ENCODE results near the gene TBC1D20.
A peak's percentile ranks its signal among the peaks of the same experiment; 100 is the strongest.

Gene TBC1D20

DNA sequence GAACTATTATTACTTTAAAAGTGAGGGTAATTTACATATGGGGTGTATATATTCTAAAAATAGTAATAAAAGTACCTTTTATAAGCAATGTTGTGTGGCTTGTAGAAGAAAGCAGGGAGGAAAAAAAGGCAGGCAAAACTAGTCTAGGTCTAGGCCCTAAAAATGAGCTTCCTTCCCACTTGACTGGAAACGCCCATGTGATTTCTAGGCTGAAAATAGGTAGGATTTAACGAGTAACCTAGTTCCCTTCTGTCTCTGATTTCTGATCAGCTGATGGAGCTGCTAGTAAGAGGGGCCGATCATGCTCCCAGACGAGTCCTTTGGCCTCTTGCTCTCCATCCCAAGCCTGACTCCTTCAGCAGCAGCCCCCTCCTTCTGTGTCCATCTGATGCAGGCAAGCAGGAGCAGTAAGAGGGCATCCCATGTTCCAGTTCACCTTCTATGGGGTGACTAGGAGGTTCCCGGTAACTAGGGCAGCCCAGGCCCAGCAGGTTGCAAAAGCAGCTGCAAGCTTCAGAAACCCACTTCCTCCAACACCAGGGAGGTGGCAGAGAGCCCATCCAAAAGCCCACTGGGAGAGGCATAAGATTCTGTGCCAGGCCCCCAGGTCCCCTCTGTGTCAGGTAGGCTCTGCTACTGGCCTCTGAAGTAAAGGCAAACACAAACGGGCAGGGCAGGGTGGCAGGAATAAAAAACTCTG is 24.4 kb downstream of the TBC1D20 start:
- no peak for DNase-seq

DNA sequence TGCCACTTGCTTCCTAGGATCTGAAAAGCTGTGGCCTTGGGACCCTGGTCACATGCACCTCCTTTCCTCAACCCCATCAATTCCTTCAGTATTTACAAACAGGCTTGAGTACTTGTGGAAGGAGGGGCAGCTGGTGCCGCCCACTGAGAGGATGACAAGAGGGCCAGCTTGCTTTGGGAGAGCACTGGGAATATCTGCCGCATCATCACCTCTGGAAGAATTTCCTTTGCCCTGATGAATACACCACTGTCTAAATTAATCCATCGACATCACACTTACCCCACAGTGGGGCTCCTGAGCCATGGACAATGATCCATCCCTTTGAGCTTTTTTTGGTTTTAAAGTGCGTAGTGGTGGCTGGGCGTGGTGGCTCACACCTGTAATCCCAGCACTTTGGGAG is 25.9 kb downstream of the TBC1D20 start:
- no peak for DNase-seq

DNA sequence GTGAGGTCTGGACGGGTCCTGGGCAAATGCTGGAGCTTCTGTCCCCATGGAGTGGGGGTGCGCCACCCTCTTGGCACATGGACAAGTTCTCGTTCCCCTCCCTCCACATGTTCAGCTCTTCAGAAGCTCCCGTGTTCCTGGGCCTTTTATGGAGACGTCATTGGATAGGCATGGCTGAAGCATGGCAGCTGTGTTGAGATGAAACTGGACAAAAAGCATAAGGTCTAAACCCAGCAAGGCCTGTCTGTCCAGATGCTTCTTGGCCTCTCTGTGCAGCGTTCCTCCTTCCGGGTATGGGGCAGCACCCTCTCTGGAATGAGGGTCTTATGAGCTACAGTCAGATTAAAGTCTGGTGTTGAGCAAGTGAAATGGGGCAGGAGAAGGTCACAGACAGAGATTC is 26.8 kb downstream of the TBC1D20 start:
- DNase-seq: no peak

DNA sequence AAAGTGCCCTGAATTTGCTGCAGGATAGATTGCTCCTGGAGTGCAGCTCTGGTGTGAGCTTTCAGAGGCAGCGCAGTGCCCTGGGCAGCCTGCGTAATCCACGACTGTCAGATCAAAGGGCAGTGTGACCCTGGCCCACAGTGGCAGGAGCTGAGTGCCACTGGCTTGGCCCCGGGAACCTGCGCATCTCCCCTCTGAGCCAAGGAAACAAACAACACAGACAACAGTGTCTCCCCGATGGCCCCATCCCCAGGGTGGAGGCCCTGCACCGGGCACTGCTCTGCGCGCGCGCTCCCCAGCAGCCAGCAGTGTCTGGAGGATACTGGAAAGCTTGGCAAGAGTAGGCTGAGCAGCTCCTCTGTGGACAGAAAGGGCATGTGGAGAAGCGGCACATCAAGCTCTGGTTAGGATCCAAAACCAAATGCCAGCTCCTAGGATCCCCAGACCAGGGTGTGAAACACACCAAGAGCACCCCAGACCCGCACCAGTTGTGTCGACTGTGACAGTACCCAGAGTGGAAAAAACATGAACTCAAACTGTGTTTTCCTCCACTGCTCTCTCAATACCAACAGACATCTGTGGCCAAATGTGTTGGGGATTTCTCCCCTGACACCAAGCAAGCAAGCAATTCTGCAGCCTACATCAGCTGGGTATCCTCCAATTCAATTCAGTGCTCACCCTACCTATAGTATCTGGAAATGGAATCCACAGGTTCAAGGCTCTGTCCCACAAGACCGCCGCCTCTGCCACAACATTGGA is 27.5 kb downstream of the TBC1D20 start:
- no peak for DNase-seq

DNA sequence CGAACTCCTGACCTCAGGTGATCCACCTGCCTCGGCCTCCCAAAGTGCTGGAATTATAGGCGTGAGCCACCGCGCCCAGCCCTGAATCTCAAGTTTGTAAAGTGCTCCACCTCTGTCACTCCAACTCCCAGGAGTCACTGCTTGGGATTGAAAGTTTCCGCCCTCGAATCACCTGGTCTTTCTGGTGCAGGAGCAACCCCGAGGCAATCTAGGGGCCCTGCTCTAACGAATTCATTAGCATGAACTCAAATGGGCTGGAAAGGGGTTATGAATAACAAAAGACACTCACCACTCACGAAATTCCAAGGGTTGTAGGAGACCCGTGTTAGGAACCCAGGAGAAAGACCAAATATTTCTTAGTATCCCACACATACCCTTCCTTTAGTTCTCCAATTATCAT is 28.1 kb downstream of the TBC1D20 start:
- no peak for DNase-seq

DNA sequence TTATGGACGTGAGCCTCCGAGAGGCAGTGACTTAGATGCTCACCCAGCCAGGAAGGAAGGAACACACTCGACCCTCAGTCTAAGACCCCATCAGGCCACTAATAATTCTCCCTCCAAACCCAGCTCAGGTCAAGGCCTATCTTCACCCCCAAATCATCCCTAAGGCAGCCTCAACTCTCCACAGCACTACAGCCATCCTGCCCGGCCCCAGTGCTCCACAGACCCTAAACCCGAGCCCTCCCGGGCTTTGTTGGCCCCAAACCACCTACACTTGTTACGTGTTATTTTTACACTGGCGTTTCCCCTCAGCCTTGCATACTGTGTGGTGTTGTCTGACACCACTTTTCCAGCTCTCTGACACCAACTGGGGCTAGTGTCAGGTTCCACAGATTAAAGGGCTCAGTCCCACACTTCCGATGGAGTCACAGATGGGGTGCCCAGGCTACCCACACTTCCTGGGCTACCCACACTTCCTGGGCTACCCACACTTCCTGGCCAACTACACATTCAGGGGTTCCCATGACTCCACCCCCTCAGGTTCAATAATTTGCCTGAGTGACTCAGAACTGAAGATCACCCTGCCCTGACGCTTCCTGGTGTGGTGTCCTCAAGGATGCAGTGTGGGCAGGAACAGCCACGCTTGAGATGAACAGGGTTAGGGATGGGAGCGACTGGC is 28.9 kb downstream of the TBC1D20 start:
- no peak for DNase-seq

DNA sequence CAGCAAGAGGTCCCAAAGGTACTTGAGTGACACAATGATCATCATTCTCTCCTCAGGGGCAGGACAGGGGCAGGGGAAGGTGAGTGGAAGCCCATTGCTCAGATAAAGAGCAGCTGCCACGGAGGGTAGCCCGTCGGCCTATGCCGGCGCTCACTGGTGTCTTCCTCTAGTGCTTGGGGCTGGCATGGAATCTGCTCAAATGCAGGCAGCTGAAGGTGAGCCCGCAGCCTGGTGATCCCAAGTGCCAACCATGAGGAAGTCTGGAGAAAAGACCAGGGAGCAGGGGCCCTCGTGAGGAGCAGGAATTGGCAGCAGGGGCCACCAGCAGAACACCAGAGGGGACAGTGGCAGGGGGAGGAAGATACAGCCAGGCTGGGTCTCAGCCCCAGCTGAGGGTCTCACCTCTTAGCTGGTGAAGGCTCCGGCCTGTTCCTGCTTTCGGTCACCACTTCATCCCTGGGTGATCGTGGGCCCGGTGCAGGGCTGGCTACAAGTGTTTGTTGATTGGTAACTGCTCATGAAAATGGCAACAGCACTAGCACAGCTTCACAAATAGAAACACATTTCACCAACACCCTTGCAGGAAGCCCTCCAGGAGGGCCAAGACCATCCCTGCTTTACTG is 29.5 kb downstream of the TBC1D20 start:
- no peak for DNase-seq

DNA sequence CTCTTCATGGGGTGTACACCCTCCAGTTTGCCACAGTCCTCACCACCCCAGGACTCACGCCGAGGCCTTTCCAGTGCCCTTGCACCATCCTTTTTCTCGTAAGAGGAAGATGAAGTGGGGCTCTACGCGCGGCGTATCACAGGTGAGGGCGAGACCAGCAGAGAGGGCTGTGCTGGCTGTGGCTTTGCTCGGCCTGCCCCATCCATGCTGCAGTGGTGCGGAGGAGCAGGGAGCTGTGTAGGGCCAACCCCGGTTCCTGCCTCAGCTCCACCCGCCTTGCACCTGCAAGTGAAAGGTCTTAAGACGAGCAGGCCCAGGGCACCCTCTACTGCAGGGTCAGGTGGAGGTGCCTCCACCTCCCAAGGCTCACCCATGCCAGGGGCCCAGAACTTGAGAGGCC is 30.1 kb downstream of the TBC1D20 start:
- no peak for DNase-seq

DNA sequence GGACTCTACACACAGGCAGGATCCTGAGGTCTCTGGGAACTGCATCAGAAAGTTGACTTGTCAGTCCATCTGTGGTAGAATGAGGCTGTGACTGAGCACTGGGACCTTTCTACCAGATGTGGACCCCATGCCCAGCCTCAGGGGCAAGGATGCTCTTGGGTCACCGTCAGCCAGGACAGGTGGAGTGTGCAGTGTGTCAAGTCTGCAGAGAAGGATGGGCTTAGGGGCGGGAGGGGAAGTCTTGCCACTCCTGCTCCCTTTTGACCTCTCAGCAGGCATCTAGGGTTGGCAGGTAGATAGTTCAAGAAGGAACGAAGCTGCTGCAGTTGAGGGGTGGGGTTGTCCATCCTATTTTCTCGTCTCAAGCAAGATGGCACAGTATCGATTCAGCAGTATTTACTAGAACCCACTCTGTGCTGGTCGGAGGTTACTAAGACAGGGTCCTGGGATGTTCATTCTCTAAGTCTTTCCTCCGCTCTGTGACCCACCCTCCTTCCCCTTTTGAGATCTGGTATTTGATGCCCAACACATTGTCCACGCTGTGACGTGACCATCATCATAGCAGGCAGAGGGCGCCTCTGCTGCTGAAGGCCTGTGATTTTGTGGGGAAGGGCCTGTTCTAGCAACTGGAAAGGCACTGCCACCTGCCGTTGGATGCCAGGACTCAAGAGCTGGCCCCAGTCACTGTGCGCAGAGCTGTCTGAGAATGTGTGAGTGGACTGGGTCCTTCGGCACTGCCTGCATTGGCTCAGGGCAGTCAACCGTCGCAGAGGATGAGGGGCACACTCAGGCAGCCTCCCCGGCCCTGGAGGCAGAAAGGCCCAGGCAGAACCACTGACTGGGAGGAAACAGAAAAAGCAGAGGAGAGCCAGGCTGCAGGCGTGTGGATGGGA is 31.1 kb downstream of the TBC1D20 start:
- peak; percentile 49 to 81 (median 55) for DNase-seq

DNA sequence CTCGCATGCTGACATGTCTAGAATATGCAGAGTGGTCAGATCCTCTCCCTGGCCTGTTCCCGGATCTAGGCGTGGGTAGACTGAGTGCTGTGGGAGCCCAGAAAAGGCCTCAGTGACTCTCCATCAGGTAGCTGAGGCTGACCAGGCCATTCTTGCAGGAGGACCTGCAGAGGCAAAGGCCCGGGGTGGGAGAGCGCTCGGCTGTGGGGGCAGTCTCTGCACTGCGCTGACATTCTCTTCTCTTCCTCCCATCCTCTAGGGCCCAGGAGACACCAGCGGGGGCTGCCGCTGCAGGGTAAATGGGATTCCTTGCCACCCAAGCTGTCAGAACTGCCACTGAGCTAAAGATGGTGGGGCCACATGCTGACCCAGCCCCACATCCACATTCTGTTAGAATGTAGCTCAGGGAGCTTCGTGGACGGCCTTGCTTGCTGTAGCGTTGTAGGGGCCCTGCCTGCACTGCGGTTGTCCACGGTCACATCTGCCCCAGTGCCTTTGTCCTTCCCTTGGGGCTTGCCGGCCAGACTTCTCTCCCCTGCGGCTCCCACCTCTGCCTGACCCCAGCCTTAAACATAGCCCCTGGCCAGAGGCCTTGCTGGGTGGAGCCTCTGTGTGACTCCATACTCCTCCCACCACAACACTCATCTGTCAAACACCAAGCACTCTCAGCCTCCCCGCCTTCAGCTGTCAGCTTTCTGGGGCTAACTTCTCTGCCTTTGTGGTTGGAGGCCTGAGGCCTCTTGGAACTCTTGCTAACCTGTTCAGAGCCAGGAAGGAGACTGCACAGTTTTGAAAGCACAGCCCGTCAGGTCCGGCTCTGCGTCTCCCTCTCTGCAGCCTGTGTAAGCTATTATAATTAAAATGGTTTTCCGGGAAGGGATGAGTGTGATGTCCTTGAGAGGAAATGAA is 32.0 kb downstream of the TBC1D20 start:
- no peak for DNase-seq

DNA sequence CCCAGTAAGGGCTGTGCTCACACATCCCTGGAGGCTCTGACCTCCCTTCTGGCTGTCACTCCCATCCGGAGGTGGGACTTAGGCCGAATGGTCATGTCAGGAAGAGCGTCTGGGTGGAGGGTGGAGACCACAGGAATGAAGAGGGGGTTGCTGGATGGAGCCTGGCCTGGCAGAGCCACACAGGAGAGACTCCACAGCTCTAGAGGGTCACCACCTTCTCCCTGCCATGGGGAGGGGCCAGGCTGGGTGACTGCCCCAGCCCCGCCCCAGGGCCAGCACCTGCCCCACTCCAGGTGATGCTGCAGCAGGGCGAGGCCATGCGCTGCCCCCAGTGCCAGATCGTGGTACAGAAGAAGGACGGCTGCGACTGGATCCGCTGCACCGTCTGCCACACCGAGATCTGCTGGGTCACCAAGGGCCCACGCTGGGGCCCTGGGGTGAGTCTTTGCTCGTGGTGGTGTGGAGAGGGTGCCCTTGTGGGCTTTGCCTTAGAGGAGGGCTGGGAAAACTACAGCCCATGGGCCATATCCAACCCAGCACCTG is 33.6 kb downstream of the TBC1D20 start:
- no peak for DNase-seq

DNA sequence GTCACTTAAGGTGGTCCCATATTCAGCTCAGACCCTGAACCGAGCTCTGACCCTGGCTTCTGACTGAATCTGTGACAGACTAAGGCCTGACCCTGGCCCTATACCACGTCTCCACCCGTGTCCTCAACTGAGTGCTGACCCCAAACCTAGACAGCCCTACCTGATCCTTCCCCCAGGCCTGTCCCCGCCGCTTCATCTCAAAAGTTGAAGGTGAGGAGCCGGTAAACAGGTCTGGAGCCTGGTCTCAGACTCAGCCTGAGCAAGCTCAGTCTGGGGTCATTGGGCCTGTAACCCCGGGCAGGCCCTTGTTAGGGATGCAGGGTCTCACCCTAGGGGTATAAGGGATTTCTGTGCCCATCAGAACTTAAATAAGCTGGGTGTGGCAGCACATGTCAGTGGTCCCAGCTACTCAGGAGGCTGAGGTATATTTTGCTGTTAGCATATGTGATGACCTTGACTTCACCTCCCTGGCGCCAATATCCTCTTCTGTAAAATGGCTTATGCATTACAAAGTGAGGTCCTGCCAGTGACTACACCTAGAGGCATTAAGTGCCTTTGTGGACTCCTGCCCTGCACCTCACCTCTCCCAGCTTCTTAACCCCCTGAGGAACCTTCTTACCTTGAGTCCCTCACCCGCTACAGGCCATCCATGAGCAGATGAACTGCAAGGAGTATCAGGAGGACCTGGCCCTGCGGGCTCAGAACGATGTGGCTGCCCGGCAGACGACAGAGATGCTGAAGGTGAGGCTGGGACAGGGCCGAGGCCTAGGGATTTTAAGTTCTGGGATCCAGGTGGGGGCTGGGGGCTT is 34.3 kb downstream of the TBC1D20 start:
- DNase-seq: no peak

DNA sequence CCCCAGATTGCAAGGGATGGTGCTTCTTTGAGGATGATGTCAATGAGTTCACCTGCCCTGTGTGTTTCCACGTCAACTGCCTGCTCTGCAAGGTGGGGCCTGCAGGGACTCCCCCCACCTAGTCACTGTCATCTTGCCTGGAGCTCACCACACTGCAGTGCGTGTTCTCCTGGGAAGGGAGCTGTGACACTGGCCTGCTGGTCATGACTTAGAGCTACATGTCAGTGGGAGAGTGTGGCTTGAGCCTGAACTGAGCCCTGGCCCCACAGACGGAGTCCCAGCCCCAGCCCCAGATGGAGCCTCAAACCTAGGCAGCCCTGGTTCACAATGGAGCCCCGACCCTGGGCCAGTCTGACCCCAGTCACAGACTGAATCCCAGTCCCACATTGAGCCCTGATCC is 34.9 kb downstream of the TBC1D20 start:
- DNase-seq: no peak

DNA sequence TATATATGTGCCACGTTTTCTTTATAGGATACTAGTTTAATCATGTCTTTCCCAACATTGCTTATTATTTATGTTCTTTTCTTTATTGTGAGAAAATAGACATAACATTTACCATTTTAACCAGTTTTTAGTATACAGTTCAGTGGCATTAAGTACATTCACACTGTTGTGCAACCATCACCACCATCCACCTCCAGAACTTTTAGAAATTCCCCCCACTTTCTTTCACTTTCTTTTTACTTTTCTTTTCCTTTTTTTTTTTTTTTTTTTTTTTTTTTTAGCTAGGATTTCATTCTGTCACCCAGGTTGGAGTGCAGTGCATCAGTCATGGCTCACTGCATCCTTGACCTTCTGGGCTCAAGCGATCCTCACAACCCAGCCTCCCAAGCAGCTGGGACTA is 35.8 kb downstream of the TBC1D20 start:
- no peak for DNase-seq

DNA sequence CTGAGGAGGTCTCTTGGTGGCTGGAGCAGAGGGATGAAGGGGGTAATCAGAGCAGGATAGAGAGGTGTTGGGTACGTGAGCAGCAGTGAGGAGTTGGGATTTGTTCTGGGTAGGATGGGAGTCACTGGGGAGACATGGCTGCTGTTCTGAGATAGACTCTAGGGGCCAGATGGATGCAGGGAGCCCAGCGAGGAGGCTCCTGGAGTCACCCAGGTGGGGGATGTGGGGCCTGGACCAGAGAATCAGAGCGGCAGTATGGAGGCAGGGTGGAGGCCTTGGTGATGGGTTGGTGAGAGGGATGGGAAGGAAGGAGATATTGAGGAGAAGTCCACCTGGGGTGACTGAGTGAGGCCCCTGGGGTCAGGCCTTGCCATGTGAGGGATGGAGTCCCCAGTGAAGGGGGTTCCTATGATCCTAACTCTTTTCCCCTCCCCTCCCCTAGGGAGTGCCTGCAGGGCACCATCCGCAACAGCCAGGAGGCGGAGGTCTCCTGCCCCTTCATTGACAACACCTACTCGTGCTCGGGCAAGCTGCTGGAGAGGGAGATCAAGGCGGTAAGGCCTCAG is 40.6 kb downstream of the TBC1D20 start:
- no peak for DNase-seq

DNA sequence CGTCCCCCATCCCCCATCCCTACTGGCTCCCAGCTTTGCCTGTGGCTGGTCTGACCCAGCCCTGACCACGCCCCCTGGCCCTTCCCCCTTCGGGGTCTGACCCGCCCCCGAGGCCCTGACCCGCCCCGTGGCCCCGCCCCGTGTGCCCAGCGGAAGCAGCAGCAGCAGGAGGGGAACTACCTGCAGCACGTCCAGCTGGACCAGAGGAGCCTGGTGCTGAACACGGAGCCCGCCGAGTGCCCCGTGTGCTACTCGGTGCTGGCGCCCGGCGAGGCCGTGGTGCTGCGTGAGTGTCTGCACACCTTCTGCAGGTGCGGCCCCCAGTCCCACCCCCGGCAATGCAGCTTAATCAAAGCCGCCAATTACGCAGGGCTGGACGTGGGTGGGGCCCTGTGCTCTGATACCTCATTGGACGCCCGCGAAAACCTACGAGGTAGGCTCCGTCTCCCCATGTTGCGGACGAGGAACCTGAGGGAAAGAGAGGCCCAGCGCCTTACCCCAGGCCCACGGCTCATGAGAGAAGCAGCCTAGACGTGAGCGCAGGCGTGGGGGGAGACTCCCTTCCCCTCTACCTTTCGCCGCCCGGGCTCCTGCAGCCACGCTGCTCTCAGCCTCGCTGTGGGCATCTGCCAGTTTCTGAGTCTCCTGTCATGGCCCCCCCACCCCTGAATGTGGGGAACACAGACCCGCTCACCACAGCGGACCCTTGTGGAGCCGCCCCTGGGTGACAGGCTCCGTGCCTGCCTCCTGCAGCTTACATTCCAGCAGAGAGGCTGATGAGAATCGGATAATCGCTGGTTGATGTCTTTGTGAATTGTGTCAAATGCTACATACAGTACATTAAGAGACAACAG is 41.4 kb downstream of the TBC1D20 start:
- DNase-seq: peak in 2 of 3 experiments; percentile 10 to 90

DNA sequence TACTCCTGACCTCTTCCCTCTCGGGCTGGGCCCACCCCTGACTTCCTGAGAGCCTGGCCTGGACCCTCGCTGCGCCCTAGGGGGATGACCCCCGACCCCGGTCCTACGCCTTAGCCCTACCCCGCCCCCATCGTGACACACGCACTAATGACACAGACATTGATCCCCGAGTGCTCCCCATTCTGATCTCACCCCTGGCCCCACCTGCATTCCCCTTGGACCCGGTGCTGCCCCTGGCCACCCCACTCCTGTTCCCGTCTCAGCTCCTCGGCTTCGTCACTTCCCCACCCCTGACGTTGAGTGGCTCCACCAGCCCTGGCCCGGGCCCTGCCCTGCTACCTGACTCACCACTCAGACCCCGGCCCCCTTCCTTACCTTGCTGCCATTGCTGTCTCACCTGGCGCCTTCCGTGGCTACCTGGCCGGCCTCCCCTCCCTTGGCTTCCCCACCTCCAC is 42.1 kb downstream of the TBC1D20 start:
- DNase-seq: no peak

DNA sequence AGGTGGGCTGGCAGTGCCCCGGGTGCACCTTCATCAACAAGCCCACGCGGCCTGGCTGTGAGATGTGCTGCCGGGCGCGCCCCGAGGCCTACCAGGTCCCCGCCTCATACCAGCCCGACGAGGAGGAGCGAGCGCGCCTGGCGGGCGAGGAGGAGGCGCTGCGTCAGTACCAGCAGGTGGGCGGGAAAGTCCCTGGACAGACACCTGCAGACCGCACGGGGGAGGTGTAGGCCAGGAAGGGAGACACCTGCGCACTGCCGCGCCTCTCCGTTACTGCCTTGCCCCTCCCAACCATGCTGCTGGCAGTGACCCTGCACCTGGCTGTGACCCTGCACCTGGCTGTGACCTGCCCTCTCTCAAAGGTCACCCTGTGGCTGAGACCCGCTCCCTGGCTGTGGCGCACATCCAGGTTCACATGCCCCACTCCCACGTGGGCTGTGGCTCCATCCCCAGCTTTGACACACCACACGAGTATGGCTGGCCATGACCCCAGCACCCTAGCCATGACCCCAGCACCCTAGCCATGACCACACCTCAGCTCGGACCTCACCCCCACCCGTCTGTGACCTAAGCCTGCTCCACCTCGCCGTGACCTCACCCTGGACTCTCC is 42.7 kb downstream of the TBC1D20 start:
- DNase-seq: peak; percentile 90 to 96 (median 92)
